AG04449 (cell line): Measurements from ENCODE around the gene USP15.

ENCODE experiments used
- CTCF ChIA-PET: fragments of 350-600 bp; formaldehyde crosslinking; extraction: SDS; loops from one replicate; lab custom pipeline; 2021; ENCODE audit warnings: antibody characterized with exemption; lab: Yijun Ruan, JAX
- POLR2A ChIA-PET: fragments of 400-600, 350-600 bp; formaldehyde crosslinking; extraction: SDS; loops from one replicate; lab custom pipeline; 2020; ENCODE audit warnings: antibody characterized with exemption, inconsistent platforms; lab: Yijun Ruan, JAX
- DNase-seq: peaks from one replicate; pipeline ENCODE4 v3.0.0-alpha.2; 2010; ENCODE audit warnings: low read depth, low spot score
- H3K4me3 ChIP-seq: 2 replicates; pipeline ENCODE4 v1.5.1; 2011; ENCODE audit warnings: low read depth, mild to moderate bottlenecking, control low read depth, low read length
- TF ChIP-seq, protein P1 (sequence below): IDR thresholded peaks from one replicate; pipeline ENCODE4 v1.5.1; 2011; ENCODE audit warnings: mild to moderate bottlenecking, moderate library complexity, low read length, control low read depth, inconsistent platforms; ENCODE audit not compliant: insufficient read depth; ENCODE audit errors: missing control alignments

The USP15 gene

GRCh38 chr12:62401631-62402030 is 141.4 kb downstream of the USP15 start:
- TF ChIP-seq, protein P1, sequence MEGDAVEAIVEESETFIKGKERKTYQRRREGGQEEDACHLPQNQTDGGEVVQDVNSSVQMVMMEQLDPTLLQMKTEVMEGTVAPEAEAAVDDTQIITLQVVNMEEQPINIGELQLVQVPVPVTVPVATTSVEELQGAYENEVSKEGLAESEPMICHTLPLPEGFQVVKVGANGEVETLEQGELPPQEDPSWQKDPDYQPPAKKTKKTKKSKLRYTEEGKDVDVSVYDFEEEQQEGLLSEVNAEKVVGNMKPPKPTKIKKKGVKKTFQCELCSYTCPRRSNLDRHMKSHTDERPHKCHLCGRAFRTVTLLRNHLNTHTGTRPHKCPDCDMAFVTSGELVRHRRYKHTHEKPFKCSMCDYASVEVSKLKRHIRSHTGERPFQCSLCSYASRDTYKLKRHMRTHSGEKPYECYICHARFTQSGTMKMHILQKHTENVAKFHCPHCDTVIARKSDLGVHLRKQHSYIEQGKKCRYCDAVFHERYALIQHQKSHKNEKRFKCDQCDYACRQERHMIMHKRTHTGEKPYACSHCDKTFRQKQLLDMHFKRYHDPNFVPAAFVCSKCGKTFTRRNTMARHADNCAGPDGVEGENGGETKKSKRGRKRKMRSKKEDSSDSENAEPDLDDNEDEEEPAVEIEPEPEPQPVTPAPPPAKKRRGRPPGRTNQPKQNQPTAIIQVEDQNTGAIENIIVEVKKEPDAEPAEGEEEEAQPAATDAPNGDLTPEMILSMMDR, result no peak
- H3K4me3 ChIP-seq, result no peak overlapping the region
- no peak for DNase-seq
- POLR2A ChIA-PET, result no interaction called here
- CTCF ChIA-PET, result no interaction called here

DNA sequence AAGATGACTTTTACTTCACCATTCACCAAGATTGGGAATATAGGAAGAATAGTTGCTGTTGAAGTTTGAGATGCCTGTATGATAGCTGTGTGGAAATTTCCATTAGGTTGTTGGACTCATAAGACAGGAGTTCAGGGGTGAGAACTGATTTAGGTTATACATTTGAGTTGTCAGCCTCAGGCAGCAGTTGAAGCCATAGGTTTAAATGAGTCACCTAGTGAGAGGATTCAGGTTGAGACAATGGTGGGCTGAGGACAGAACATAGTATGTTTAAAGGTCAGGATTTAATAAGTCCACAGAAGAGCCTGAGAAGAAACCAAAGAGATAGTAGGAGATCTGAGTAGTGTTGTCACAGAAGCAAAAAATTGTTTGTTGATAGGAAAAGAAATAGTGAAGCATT is 142.8 kb downstream of the USP15 start:
- ChIA-PET CTCF (no interaction called here), POLR2A (no interaction called here)
- DNase-seq, result no peak
- TF ChIP-seq, protein P1, result no peak
- no peak overlapping the region for H3K4me3 ChIP-seq

DNA sequence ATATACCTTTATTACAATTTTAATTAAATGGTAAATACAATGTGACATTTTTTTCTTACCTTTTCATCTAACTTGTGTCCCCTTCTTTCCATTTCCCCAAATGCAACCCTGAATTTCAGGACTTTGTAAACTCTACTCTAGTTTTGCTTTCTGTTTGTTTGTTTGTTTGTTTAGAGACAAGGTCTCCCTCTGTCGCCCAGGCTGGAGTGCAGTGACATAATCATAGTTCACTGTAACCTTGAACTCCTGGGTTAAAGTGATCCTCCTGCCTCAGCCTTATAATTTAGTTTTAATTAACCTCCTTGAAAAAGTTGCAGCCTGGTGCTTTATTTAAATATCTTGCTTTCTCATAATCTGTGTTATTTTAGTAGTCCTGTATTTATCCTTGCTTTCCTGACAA is 147.4 kb downstream of the USP15 start:
- CTCF ChIA-PET, result interaction anchor here (1.6 to 4.2 kb wide), 2 partner anchors 30 to 386 kb away, joined by 4 to 16 read pairs; no protein-coding TSS in a partner anchor
- no peak for DNase-seq
- TF ChIP-seq, protein P1, result no peak
- POLR2A ChIA-PET, result no interaction called here
- H3K4me3 ChIP-seq, result no peak overlapping the region

DNA sequence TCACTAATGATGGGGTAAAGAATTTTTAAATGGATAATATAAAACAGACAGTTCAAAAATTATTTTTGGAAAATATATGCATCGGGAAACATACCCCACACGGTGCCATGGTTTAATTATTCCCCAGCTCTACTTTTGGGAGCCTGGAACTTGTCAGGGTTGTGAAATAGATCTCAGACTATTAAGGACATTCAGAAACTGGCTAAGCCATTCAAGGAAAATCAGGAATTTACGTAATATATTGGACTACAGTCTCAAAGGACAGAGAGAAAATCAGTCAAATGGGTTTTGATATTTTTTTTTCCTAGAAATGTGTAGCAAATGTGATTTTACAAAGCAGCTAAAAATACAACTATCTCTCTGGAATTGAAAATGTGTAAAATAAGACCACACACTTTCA is 148.9 kb downstream of the USP15 start:
- no peak overlapping the region for H3K4me3 ChIP-seq
- POLR2A ChIA-PET, result no interaction called here
- no peak for DNase-seq
- TF ChIP-seq, protein P1, result no peak
- CTCF ChIA-PET, result interaction anchor here (1.8 to 4.2 kb wide), 2 partner anchors 28 to 394 kb away, joined by 6 to 16 read pairs; no protein-coding TSS in a partner anchor

- no peak for DNase-seq
- ChIA-PET POLR2A (no interaction called here), CTCF (interaction anchor here (1.1 kb wide), 1 partner anchor 20 kb away, joined by 3 read pairs; no protein-coding TSS in a partner anchor)
- H3K4me3 ChIP-seq, result no peak overlapping the region
- TF ChIP-seq, protein P1, result no peak
Observed at GRCh38 chr12:62414180-62414579, 154.0 kb downstream of the USP15 start.

DNA sequence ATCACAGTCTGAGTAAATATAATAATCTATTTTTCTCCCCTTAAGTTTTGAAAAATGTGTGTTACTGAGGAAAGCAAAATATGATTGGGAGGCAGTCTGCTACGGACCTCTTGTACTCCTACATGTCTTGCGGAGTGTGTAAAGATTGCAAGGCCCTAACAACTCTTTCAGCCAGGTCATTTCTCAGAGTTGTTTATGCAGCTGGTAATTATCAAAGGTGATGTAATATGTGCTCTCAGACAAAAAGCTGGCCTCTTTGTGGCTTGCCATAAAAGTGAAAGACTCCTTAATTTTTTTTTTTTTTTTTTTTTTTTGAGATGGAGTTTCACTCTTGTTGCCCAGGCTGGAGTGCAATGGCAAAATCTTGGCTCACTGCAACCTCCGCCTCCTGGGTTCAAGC is 165.9 kb downstream of the USP15 start:
- H3K4me3 ChIP-seq, result no peak overlapping the region
- ChIA-PET POLR2A (no interaction called here), CTCF (interaction anchor here (1.1 to 1.5 kb wide), 2 partner anchors 11 to 12 kb away, joined by 5 to 6 read pairs; no protein-coding TSS in a partner anchor)
- no peak for DNase-seq
- TF ChIP-seq, protein P1, result no peak
